Measurements from ENCODE around the gene GSN. TPM values are rescaled to one million over a fixed set of nuclear protein-coding genes. Genes with fewer than 3 reads are reported as not detected.

The GSN gene
- total and polyA plus RNA-seq, 2 of the 8 experiments (the other 6 are each of a cell fraction or from before 2014, with no cell fraction given) = 52.3 to 94.5 TPM

DNA sequence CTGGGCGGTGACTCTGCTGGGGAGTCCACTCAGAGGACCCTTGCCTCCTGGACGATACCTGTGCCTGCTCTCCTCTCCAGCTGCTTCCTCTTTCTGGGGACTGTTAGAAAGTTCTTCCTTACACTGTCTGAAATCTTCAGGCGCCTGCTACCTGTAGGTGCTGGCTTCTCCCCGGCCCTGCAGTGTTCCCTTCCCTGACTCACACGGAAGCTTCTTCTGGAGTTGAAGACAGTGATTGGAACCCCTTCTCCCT lies 562 bp downstream of the GSN start (continued):
- TF ChIP-seq CHD7 (IDR thresholded peaks at IDR 0.05; ENCODE audit: insufficient replicate concordance, low read length) (no peak), HDAC6 (IDR thresholded peaks at IDR 0.05; ENCODE audit: low read depth, low read length) (no peak), E2F6 (IDR thresholded peaks at IDR 0.05) (no peak), KDM4A (IDR thresholded peaks at IDR 0.05; ENCODE audit: low read depth, low read length, severe bottlenecking) (no peak), HDAC2 (IDR thresholded peaks at IDR 0.05; ENCODE audit: borderline replicate concordance in 1 of 2, low read depth in 2 of 2, low read length in 2 of 2) (no peak), CEBPB (IDR thresholded peaks at IDR 0.05; ENCODE audit: low read depth, low read length) (no peak), SIX5 (IDR thresholded peaks at IDR 0.05; ENCODE audit: low read depth, low read length) (no peak), SRF (IDR thresholded peaks at IDR 0.05; ENCODE audit: low read depth, low read length) (no peak), FOSL1 (IDR thresholded peaks at IDR 0.05; ENCODE audit: insufficient read depth, low read depth, low read length) (no peak), SIRT6 (IDR thresholded peaks at IDR 0.05; ENCODE audit: low read length) (no peak), RXRA (IDR thresholded peaks at IDR 0.05; ENCODE audit: insufficient read depth, low read depth, low read length) (no peak), NRF1 (IDR thresholded peaks at IDR 0.05; ENCODE audit: low read depth, low read length) (no peak)

Data from H1 (cell line).